HS-5 (cell line): ENCODE measurements around the gene NDUFV2.

Source experiments
- DNase-seq: peaks from one replicate; pipeline ENCODE4 v3.0.0-alpha.2; 2012; ENCODE audit warnings: low read depth

The NDUFV2 gene

DNA sequence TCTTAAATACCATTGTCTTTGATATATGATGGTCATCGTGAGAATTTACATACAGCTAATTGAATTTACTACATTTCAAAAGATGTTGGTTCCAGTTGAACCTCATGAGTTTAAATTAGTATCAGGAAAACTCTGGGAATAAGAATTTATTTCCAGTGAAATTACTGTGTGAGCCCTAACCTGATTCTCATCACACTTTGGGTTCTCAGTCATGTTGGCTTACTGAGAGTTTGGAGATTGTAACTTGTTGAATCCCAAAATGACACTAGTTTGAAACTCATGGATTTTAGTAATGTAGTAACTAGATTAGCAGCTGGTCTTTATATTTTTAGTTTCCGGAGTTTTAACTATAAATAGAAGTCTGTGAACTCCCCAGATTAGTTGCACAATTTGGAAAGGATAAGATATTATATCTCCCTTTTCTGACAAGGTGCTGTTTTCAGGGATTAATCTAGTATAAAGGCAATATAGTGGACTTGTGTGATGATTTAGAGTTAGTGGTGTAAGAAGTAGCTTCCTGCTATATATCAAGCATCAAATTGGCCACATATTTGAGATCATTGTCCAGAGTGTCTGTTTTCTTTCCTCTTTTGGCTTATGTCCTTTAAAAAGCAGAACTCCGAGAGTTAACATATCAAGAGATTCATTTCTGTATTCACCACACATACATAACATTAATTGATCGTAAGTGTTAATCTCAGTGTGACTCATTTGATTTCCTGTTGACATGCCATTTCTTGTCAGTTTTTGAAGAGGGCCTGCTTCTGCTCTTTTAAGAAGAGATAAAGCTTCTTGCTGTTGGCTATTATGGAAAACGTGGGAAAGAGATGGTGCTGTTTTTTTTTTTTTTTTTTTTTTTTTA lies 15.7 kb downstream of the NDUFV2 start:
- no peak for DNase-seq

DNA sequence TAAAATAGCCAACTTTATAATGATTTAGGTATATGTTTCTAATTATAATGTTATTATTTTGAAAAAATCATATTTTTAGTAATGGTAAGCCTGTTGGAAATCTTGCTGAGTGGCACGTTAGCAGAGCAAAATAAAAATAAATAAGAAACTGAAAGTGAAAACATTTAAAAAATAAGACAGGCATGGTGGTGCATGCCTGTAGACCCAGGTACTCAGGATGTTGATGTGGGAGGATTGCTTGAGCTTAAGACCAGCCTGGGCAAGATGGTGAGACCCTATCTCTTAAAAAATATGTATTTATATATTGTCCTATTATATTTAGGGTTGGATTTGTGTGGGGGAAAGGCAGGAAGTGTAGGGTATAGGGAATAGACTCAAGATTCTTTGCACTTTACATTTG lies 18.3 kb downstream of the NDUFV2 start:
- no peak for DNase-seq

- no peak for DNase-seq
These were observed 21.0 kb downstream of the NDUFV2 start for GRCh38 chr18:9123520-9123919.

DNA sequence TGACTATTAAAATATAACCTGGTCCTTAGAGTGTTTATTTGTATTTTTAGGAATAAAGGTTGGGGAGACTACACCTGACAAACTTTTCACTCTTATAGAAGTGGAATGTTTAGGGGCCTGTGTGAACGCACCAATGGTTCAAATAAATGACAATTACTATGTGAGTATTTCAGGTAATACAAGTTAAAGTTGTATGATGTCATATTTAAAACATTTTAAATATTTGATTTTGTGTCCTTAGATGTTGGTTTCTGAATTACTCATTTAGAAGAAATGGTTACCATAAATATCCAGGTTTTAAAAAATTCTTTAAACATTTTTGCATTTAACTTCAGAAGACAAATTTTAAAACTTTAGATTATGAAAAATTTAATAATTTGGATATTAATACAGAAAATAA lies 22.3 kb downstream of the NDUFV2 start:
- DNase-seq = no peak

DNA sequence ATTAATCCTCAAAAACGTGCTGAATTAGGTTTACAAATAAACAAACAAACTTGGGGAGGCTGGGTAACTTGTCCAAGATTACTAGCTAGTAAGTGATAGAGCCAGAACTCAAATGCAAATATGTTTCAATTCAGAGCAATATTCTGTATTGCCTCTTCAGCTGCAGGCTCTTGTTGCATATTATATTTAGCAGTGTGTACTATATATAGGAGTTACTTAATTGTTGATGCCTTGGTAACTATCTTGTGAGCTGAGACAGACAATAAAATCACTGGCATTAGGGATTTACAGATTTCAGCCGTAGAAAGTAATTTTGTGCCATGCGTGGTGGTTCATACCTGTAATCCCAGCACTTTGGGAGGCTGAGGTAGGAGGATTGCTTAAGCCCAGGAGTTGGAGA lies 23.8 kb downstream of the NDUFV2 start:
- no peak for DNase-seq

GRCh38 chr18:9130195-9130594 lies 27.7 kb downstream of the NDUFV2 start:
- no peak for DNase-seq

GRCh38 chr18:9130806-9131205 lies 28.3 kb downstream of the NDUFV2 start:
- DNase-seq = no peak

DNA sequence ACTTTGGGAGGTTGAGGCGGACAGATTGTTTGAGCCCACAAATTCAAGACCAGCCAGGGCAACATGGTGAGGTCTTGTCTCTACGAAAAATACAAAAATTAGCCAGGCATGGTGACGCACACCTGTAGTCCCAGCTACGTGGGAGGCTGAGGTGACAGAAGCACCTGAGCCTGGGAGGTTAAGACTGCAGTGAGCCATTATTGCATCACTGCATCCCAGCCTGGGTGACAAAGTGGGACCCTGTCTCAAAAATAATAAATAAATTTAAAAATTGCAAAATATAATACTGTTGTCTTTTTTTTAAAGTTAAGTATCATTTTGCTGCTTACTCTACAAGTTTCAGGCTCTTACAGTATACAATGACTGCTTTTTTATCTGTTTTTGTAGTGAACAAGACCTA lies 30.1 kb downstream of the NDUFV2 start:
- DNase-seq = no peak

DNA sequence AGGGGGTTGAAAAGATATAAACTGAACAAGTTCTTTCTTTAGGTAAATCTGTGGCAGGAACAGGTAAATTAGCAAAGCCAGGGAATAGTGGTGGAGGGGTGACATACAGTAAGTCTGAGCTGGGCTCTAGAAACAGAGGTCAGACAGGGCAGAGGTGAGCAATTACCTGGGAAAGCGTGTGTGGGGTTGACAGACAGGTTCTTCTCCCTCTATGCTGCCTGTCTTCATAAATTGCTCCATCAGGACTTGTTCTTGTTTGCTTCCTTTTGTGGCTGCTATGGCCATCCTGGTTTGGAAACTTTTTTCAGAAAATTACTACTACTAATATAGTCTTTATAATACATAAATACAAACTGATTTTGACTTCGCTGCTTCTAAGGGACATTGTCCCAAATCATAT lies 30.7 kb downstream of the NDUFV2 start:
- DNase-seq = no peak

GRCh38 chr18:9135081-9135911 lies 32.8 kb downstream of the NDUFV2 start:
- no peak for DNase-seq

DNA sequence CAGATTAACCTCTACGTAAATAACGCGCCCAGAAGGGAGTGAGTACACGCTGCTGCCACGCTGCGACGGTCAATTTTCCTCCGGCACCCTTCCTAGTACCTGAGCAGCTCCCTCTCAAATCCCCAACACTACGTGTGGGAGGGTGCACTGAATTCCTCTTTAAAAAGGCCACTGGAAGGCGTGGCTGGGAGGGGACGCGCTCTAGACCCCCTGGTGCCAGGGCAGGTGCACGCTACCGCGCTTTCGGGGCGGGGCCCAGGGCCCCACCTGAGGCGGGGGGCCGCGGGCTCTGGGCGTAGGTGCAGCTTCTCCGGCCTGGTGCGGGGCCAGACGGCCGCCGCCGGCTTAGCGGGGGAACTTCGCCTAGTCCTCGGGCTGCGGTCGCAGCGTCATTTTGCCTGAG lies 33.4 kb downstream of the NDUFV2 start:
- DNase-seq = no peak

DNA sequence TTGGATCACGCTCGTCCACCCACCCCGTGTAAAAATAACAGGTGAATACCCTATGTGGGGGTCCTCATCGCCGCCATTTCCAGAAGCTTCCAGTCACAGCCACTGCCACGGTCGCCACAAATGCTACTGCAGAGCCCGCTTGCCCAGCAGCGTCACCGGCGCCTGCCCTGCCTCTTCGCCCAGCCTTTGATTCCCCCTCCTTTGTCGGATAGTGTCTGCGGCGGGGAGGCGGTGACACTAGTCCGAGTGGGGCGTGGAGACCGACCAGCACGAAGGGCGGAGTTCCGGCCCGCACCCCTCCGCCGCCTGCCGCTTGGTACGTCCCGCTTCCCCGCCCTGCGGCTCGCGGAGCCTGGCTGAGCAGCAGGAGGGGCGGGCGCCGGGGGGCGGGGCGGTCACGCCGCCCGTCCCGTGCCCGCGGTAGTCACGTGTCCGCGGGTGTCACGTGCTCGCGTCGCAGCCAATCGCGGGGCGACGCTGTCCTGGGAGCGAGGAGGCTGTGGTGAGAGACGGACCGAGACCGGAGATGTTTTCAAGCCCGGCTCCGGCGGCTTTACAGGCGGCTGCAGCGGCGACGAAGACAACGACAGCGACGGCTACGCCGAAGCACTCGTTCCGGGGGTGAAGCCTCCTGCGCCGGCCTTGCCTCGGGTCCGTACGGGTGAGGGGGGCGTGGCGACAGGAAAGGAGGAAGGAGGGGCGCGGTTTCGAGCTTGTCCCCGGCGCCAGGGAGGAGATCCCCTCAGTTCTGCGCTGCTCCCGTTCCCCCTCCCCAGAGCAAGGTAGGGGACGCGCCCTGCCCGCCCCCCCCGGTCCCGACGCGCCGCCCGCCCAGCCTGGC lies 34.0 kb downstream of the NDUFV2 start, which contains the start of gene ANKRD12:
Gene ANKRD12 (plus strand): TSS at position 467 of the 841 bp plus-strand sequence. CDS start 45,652 bp downstream, outside the sequence.
- DNase-seq = peak; percentile 67

DNA sequence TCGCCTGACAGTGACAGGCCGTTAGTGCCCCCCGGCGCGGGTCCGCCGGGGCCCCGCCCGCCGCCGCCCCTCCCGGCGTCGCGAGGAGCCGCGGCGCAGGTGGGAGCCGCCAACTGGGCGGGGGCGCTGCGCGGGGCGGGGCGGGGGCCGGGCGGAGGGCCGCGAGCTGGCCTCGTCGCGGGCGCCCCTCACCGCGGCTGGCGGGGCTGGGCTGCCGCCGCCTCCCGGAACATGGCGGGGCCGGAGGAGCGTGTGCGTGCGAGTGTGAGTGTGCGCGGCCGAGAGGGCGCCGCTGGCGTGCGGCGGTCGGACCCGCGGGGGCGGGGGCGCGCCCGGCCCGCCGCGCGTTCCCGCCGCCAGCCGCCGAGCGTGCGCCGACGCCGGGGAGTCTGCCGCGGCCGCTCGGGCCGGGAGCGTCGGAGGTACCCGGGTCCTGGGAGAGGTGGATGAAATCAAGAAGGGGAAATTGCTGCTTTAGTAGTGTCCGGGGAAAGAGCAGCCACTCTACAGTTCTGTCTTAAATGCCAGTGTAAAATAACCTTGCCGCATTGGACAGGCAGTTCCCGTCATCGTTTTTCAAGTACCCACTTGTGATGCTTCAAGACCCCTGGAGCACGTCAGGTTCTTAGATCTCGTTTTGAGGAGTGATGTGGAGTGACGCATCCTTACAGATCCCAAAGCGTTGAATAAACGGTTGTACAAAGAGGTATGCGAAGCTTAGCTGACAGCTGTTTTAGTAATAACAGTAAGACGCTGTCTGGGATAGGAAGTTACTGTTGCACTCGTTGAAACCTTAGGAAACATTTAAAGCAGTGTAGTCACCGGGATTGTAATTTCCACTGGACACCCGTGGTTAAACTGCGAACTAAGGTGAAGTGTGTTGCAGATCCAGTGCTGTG lies 34.9 kb downstream of the NDUFV2 start:
- peak; percentile 63 for DNase-seq

- no peak for DNase-seq
These were observed 37.0 kb downstream of the NDUFV2 start for GRCh38 chr18:9139400-9140039.

GRCh38 chr18:9140381-9140780 lies 37.9 kb downstream of the NDUFV2 start:
- DNase-seq = no peak

DNA sequence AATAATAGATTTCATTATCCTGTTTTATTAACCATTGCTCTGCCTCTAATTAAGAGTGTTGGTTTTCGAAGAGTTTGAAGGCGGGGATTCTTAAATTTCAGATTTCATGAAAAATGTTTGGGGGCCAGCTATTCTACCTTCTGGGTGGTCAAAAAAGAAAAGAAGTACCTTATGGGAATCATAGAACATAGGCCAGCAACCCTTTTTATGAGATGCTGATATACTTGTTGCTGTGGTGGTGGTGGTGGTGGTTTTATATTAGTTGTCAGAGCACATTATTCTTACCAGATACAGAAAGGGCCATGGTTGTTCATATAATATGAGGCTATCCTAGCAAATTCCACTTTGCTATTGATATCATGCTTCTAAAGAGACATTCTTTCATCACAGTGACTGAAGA lies 38.5 kb downstream of the NDUFV2 start:
- DNase-seq = no peak

DNA sequence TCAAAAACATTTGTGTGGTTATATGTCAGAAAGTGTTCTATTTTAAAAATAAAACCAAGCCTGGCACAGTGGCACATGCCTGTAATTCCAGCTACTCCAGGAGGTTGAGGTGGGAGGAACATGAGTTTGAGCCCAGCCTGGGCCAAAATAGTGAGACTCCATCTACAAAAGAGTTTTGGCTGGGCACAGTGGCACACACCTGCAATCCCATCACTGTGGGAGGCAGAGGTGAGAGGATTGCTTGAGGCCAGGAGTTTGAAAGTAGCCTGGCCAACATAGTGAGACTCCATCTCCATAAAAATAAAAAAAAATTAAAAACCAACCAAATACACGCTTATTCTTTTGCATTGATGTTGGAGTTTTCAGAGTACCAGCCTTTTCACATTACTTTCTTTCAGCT lies 43.7 kb downstream of the NDUFV2 start:
- DNase-seq = no peak

- DNase-seq = peak; percentile 28
These were observed 45.1 kb downstream of the NDUFV2 start for GRCh38 chr18:9147440-9148202.

- DNase-seq = no peak
These were observed 45.7 kb downstream of the NDUFV2 start for GRCh38 chr18:9148203-9148552.

- DNase-seq = no peak
These were observed 47.6 kb downstream of the NDUFV2 start for GRCh38 chr18:9150121-9150520.
